Spleen (tissue), 11 donors: ENCODE results near the gene MCCC1. TPM values are rescaled to one million over a fixed set of nuclear protein-coding genes. Genes with fewer than 3 reads are reported as not detected.
A peak's percentile ranks its signal among the peaks of the same experiment; 100 is the strongest.

Source experiments
- DNase-seq: peaks from one replicate; pipeline ENCODE4 v3.0.0-alpha.2; 2020
- H3K27ac ChIP-seq, 8 donors: fragments of 200-600 bp; sonication (generic) in 7 of 8; 1 replicate in 4 of 8; 2 replicates in 4 of 8; pipeline versions ENCODE4 v1.5.0 to v1.8.0; 2016 to 2021; ENCODE audit warnings: inconsistent platforms in 4 of 8, mild to moderate bottlenecking in 4 of 8, moderate library complexity in 1 of 8
- H3K27me3 ChIP-seq, 7 donors: fragments of 200-600 bp; sonication (generic) in 6 of 7; replicated peaks in 1 of 7; 1 replicate in 4 of 7; 2 replicates in 3 of 7; pipeline versions ENCODE4 v1.5.0 to v1.8.0; 2016 to 2021; ENCODE audit warnings: inconsistent platforms in 3 of 7, mild to moderate bottlenecking in 1 of 7
- H3K36me3 ChIP-seq, 6 donors: fragments of 200-600 bp; sonication (generic) in 5 of 6; 1 replicate in 4 of 6; 2 replicates in 2 of 6; pipeline versions ENCODE4 v1.5.0 to v1.8.0; 2016 to 2021; ENCODE audit warnings: inconsistent platforms in 2 of 6
- H3K4me1 ChIP-seq, 6 donors: fragments of 200-600 bp; sonication (generic) in 5 of 6; 1 replicate in 3 of 6; 2 replicates in 3 of 6; pipeline versions ENCODE4 v1.5.0 to v1.8.0; 2016 to 2021; ENCODE audit warnings: inconsistent platforms in 3 of 6
- H3K4me3 ChIP-seq, 8 donors: fragments of 200-600 bp; sonication (generic) in 7 of 8; 1 replicate in 4 of 8; 2 replicates in 4 of 8; pipeline versions ENCODE4 v1.5.0 to v1.8.0; 2016 to 2021; ENCODE audit warnings: inconsistent platforms in 4 of 8, mild to moderate bottlenecking in 4 of 8, moderate library complexity in 2 of 8
- H3K9me3 ChIP-seq, 8 donors: fragments of 200-600 bp; sonication (generic) in 7 of 8; 1 replicate in 4 of 8; 2 replicates in 4 of 8; pipeline versions ENCODE4 v1.5.0 to v1.8.0; 2016 to 2021; ENCODE audit warnings: inconsistent platforms in 4 of 8
- POLR2A ChIP-seq, 3 donors: fragments of 450-650 bp; IDR thresholded peaks; one replicate each; pipeline ENCODE4 v1.5.1; 2017; ENCODE audit warnings: antibody characterized with exemption in 3 of 3, mild to moderate bottlenecking in 1 of 3
- POLR2AphosphoS5 ChIP-seq, 3 donors: sonication (generic); formaldehyde crosslinking; IDR thresholded peaks; one replicate each; pipeline ENCODE4 v1.5.1; 2017; ENCODE audit warnings: antibody characterized with exemption in 3 of 3
- WGBS, 5 donors: extraction: QIAGEN DNeasy Blood & Tissue Kit in 3 of 5; methylation state at CpG; one replicate each; pipeline versions ENCODE4 v1.1.5 to v1.1.7; 2013 to 2018; 5-methylcytosine and 5-hydroxymethylcytosine counted together
- intact Hi-C: fragments of 100-400 bp; cut with DNase I; formaldehyde crosslinking; loops from one replicate; pipeline ENCODE4 v1.15.0; 2023; ENCODE audit warnings: low total_unique reads
- polyA plus RNA-seq, 3 donors: library from polyadenylated mRNA; stranded (reverse); fragments of 200-250 nt; gene quantifications; one replicate each; pipeline ENCODE4 v1.2.1, GENCODE V29; 2013
- total RNA-seq, 7 donors: library from RNA; depleted of rRNA in 3 of 7; stranded (reverse); fragments of >200 nt in 3 of 7; fragmentation: NEBNext Ultra II Directional in 4 of 7; extraction: Animal tissue kit (Norgen Biotek cat#: 25700) in 4 of 7; gene quantifications; one replicate each; pipeline versions ENCODE4 v1.1.0 to v1.2.1, GENCODE V29; 2016 to 2021
- TF ChIP-seq, protein P1 (sequence below), 11 experiments: fragments of 200-600 bp in 7 of 11; fragments of 450-650 bp in 4 of 11; sonication (generic) in 4 of 11; IDR thresholded peaks in 8 of 11; conservative IDR thresholded peaks in 3 of 11; 1 replicate in 7 of 11; 2 replicates in 4 of 11; pipeline versions ENCODE4 v1.4.0 to v1.8.0; 2016 to 2021; ENCODE audit warnings: antibody characterized with exemption in 11 of 11, inconsistent platforms in 4 of 11, mild to moderate bottlenecking in 1 of 11
- donor health status: healthy with polysubstance abuse.
- donor health status: DM: no; HTN: no; CAD: no; lungs with moderate emphysema.
- donor health status: DM: no; HTN: no; CAD: no.
- donor health status: Bipolar disorder and iron deficiency.
- donor health status: healthy.
- donor health status: DM: no; HTN: no; CAD: no.
- donor health status: DM: yes; HTN: yes; CAD: no.

The MCCC1 gene
- total and polyA plus RNA-seq, 10 donors = 18.6 to 96.1 (median 28.7) TPM

DNA sequence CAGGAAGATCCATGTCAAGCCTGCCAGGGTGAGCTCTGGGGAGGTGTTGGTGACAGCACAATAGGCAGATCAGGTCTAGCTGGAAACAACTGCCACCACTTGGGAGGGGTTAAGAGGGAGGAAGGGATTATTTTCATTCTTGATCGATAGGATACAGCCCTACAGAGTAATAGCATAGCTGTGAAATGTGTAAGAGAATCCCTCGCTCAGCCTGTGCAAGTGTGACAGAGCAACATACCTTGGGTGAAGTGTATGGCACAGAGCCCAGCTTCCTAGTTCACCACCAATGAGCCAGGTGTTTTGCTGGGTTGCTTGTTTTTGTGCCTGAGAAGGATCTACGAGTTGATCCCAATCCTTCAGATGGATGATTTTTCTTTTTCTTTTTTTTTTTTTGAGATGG is 109.7 kb downstream of the MCCC1 start:
- WGBS, 5 donors = 85 to 89% (median 87%) methylated on average over 3 of the region's 3 CpGs
- intact Hi-C loops = no loop called here
- DNase-seq = no peak
- Histone ChIP-seq H3K27me3 (no peaks in the 10 kb centered on the region), H3K36me3 (no peaks in the 10 kb centered on the region), H3K9me3 (peaks cover 0 to 12% (median 5%) of the 10 kb centered on the region in 8 donors), H3K4me1 (no peaks in the 10 kb centered on the region), H3K4me3 (no peak overlapping the region), H3K27ac (no peak overlapping the region)
- TF ChIP-seq POLR2A (IDR thresholded peaks at IDR 0.05) (no peak), POLR2AphosphoS5 (IDR thresholded peaks at IDR 0.05) (no peak)
- TF ChIP-seq, protein P1, sequence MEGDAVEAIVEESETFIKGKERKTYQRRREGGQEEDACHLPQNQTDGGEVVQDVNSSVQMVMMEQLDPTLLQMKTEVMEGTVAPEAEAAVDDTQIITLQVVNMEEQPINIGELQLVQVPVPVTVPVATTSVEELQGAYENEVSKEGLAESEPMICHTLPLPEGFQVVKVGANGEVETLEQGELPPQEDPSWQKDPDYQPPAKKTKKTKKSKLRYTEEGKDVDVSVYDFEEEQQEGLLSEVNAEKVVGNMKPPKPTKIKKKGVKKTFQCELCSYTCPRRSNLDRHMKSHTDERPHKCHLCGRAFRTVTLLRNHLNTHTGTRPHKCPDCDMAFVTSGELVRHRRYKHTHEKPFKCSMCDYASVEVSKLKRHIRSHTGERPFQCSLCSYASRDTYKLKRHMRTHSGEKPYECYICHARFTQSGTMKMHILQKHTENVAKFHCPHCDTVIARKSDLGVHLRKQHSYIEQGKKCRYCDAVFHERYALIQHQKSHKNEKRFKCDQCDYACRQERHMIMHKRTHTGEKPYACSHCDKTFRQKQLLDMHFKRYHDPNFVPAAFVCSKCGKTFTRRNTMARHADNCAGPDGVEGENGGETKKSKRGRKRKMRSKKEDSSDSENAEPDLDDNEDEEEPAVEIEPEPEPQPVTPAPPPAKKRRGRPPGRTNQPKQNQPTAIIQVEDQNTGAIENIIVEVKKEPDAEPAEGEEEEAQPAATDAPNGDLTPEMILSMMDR (IDR thresholded peaks at IDR 0.05 in 8 of 11, conservative IDR thresholded peaks at IDR 0.05 in 3 of 11) = no peak

DNA sequence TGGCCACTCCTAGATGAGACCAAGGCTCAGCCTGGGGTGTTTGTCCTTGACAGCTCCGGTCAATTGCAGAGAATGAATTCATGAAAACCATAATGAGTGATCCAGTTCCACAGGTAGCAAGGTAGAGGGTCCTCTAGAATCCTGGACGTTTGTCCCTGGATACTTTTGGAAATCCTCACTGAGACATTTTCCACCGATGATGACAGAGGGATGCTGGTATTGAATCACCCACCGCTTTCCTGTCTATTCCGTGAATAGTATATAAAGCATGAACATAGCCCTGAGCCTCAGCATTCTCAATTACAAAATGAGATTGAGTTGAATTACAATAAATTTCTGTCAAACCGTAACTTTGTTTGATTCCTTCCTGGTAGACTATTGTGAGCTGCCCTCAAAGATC is 113.3 kb downstream of the MCCC1 start:
- DNase-seq = no peak
- Histone ChIP-seq H3K9me3 (no peaks in the 10 kb centered on the region), H3K4me3 (no peak overlapping the region), H3K27me3 (no peaks in the 10 kb centered on the region), H3K27ac (no peak overlapping the region), H3K36me3 (no peaks in the 10 kb centered on the region), H3K4me1 (peaks cover 0 to 10% (median 5%) of the 10 kb centered on the region in 6 donors)
- TF ChIP-seq, protein P1 (IDR thresholded peaks at IDR 0.05 in 8 of 11, conservative IDR thresholded peaks at IDR 0.05 in 3 of 11) = no peak
- TF ChIP-seq POLR2A (IDR thresholded peaks at IDR 0.05) (no peak), POLR2AphosphoS5 (IDR thresholded peaks at IDR 0.05) (no peak)
- intact Hi-C loops = no loop called here
- WGBS, 5 donors = 83 to 91% (median 88%) methylated on average over 6 of the region's 6 CpGs

DNA sequence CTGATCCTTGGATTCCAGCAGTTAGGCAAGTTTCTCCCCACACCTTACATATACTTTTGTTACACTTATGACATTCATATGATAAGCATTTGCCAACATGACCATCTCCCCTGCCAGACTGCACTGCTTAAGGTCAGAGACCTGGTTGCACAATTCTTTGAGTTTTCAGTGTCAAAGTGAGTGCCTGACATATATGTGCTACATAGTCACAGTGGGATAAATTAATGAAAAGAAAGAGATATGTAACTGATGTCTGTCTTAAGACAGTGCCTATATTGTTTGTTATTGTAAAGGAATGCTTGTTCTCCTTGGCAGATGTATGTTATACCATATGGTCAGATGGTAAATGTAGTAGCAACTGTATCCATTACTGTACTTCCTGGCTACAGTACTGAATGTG is 115.4 kb downstream of the MCCC1 start:
- no peak for DNase-seq
- TF ChIP-seq, protein P1 (IDR thresholded peaks at IDR 0.05 in 8 of 11, conservative IDR thresholded peaks at IDR 0.05 in 3 of 11) = no peak
- TF ChIP-seq POLR2A (IDR thresholded peaks at IDR 0.05) (no peak), POLR2AphosphoS5 (IDR thresholded peaks at IDR 0.05) (no peak)
- H3K4me3 ChIP-seq = no peak overlapping the region
- no peaks in the 10 kb centered on the region for H3K36me3 ChIP-seq
- no peak overlapping the region for H3K27ac ChIP-seq
- no peaks in the 10 kb centered on the region for H3K27me3 ChIP-seq
- intact Hi-C loops = no loop called here
- H3K4me1 ChIP-seq = peaks cover 3 to 21% (median 14%) of the 10 kb centered on the region in 6 donors
- no peaks in the 10 kb centered on the region for H3K9me3 ChIP-seq

DNA sequence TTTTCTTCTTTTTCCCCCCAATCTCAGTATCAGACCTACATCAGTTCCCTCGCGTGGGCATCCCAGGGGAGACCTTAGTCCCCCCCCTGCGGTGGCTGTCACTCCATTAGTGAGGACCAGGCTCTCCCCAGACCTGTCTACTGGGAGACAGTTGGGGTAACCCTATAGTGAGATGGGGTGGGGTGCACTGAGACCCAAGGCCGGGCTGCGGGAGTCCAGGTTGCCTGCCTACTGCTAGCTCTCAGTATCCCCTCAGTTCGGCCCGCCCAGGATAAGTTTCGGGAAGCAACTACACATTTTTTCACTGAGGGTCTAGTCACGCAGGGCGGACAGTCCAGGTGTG is 118.3 kb downstream of the MCCC1 start:
- H3K4me1 ChIP-seq = peaks cover 12 to 50% (median 28%) of the 10 kb centered on the region in 6 donors
- peak; percentile 80 for DNase-seq
- peak overlapping the region; percentile 47 to 95 (median 84) for H3K4me3 ChIP-seq
- TF ChIP-seq POLR2A (IDR thresholded peaks at IDR 0.05) (no peak), POLR2AphosphoS5 (IDR thresholded peaks at IDR 0.05) (no peak)
- TF ChIP-seq, protein P1 (IDR thresholded peaks at IDR 0.05 in 8 of 11, conservative IDR thresholded peaks at IDR 0.05 in 3 of 11) = no peak
- 67 to 73% (median 71%) methylated on average over 10 of the region's 10 CpGs for WGBS, 5 donors
- no peaks in the 10 kb centered on the region for H3K27me3 ChIP-seq
- peak overlapping the region; percentile 70 to 96 (median 90) for H3K27ac ChIP-seq
- no peaks in the 10 kb centered on the region for H3K36me3 ChIP-seq
- no peaks in the 10 kb centered on the region for H3K9me3 ChIP-seq
- intact Hi-C loops = no loop called here
